ENCODE results near the gene PBRM1.

The PBRM1 gene

DNA sequence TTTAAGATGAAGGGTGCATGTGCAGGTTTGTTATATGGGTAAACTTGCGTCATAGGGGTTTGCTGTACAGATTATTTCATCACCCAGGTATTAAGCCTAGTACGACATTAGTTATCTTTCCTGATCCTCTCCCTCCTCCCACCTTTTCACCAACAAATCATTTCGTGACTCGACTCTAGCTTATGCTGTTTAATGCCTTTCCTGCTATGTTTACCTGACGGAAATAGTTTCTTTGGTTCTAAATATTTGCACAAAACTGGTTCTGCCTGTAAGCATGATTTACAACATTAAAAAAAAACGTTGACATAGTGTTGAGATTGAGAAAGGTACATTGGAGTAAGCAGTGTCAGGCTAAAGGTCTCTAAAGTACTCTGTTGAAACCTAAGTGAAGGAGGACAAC is 2.6 kb upstream of the PBRM1 start:
- Histone ChIP-seq H3K27ac (ENCODE audit: low read length) (no peak overlapping the region), H3K9me2 (replicated peaks; ENCODE audit: insufficient read depth, low read length) (no peaks in the 10 kb centered on the region), H2AFZ (ENCODE audit: low read length) (no peak overlapping the region), H3K4me3 (ENCODE audit: low read length) (no peak overlapping the region), H4K20me1 (ENCODE audit: insufficient read depth, low read length) (peaks cover 6% of the 10 kb centered on the region; the same call in 1 of the 2 replicates), H3K4me2 (ENCODE audit: low read depth, low read length) (peak overlapping the region; percentile 76), H3F3A (ENCODE audit: insufficient read depth, low read length) (peaks cover 66% of the 10 kb centered on the region), H3K36me3 (replicated peaks; ENCODE audit: insufficient read depth, low read length) (peaks cover 47% of the 10 kb centered on the region), H3K4me1 (ENCODE audit: low read length) (peaks cover 48% of the 10 kb centered on the region), H3K27me3 (replicated peaks; ENCODE audit: insufficient read depth, low read length) (no peaks in the 10 kb centered on the region), H3K9ac (ENCODE audit: low read length) (no peak overlapping the region), H3K9me3 (replicated peaks; ENCODE audit: insufficient read depth, low read length) (no peaks in the 10 kb centered on the region), H3K79me2 (ENCODE audit: low read length) (peaks cover 94% of the 10 kb centered on the region)
- no peak for DNase-seq
- no peak for TF ChIP-seq EZH2phosphoT487 (IDR thresholded peaks at IDR 0.05; ENCODE audit: low read length)
- no peak for TF ChIP-seq EZH2 (optimal IDR thresholded peaks at IDR 0.05; ENCODE audit: low read depth, low read length)
- TF ChIP-seq, protein P1, sequence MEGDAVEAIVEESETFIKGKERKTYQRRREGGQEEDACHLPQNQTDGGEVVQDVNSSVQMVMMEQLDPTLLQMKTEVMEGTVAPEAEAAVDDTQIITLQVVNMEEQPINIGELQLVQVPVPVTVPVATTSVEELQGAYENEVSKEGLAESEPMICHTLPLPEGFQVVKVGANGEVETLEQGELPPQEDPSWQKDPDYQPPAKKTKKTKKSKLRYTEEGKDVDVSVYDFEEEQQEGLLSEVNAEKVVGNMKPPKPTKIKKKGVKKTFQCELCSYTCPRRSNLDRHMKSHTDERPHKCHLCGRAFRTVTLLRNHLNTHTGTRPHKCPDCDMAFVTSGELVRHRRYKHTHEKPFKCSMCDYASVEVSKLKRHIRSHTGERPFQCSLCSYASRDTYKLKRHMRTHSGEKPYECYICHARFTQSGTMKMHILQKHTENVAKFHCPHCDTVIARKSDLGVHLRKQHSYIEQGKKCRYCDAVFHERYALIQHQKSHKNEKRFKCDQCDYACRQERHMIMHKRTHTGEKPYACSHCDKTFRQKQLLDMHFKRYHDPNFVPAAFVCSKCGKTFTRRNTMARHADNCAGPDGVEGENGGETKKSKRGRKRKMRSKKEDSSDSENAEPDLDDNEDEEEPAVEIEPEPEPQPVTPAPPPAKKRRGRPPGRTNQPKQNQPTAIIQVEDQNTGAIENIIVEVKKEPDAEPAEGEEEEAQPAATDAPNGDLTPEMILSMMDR (IDR thresholded peaks at IDR 0.05; ENCODE audit: low read length) = no peak

DNA sequence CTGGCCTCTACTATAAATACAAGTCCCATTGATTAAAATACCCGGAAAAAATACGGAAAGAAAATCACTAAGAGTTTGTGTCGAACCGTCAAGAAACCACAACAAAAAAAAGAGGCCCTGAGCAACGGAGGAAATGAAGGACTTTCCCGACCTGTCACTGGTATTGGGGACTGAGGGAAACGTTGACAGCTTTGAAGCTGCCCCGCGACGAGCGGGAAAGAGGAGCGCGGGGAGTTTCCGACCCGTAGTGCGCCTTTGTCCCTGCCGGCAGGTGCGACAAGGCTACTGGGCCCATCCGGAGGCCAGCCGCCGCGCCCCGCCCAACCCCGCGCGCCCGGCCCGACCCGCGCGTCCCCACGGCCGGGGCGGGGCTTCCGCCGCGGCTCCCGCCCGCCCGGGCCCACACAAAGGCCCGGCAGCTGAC is 416 bp downstream of the PBRM1 start:
- Histone ChIP-seq H4K20me1 (ENCODE audit: insufficient read depth, low read length) (0 out of 2 replicates have a peak, but pooled peaks cover 3% of the 10 kb centered on the region), H3K4me3 (ENCODE audit: low read length) (peak overlapping the region; percentile 66), H3K9me2 (replicated peaks; ENCODE audit: insufficient read depth, low read length) (no peaks in the 10 kb centered on the region), H3K27me3 (replicated peaks; ENCODE audit: insufficient read depth, low read length) (no peaks in the 10 kb centered on the region), H3K9me3 (replicated peaks; ENCODE audit: insufficient read depth, low read length) (no peaks in the 10 kb centered on the region), H3F3A (ENCODE audit: insufficient read depth, low read length) (peaks cover 49% of the 10 kb centered on the region), H2AFZ (ENCODE audit: low read length) (peak overlapping the region; percentile 21; the same call in 1 of the 2 replicates), H3K4me1 (ENCODE audit: low read length) (peaks cover 56% of the 10 kb centered on the region), H3K4me2 (ENCODE audit: low read depth, low read length) (peak overlapping the region; percentile 70), H3K27ac (ENCODE audit: low read length) (peak overlapping the region; percentile 78), H3K36me3 (replicated peaks; ENCODE audit: insufficient read depth, low read length) (peaks cover 38% of the 10 kb centered on the region), H3K9ac (ENCODE audit: low read length) (peak overlapping the region; percentile 79), H3K79me2 (ENCODE audit: low read length) (peaks cover 94% of the 10 kb centered on the region)
- TF ChIP-seq, protein P1 (IDR thresholded peaks at IDR 0.05; ENCODE audit: low read length) = no peak
- TF ChIP-seq EZH2 (optimal IDR thresholded peaks at IDR 0.05; ENCODE audit: low read depth, low read length) = no peak
- TF ChIP-seq EZH2phosphoT487 (IDR thresholded peaks at IDR 0.05; ENCODE audit: low read length) = no peak
- peak; percentile 92 for DNase-seq

DNA sequence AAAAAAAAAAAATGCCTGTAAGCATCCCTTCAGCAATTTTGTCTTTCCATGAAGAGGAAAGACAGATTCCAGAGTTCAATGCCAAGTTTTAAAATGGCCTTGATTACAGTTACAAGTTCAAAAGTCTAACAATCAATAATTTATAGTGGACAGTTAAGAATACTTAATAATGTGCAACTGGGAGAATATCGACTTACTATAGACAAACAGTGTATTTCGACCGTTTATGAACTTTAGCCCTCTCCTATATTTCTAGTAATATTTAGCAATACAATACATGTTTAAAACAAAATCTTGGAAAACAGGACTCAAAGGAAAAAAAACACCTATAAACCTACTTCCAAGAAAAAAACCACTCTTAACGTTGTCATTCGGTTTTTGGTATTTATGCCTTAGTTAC is 1.5 kb downstream of the PBRM1 start:
- peak overlapping the region; percentile 79; the same call in 1 of the 2 replicates for H3K9ac ChIP-seq (ENCODE audit: low read length)

More for the DNA sequence above, 1.5 kb downstream of the PBRM1 start:
- H4K20me1 ChIP-seq (ENCODE audit: insufficient read depth, low read length) = no peaks in the 10 kb centered on the region
- no peak overlapping the region for H2AFZ ChIP-seq (ENCODE audit: low read length)
- no peaks in the 10 kb centered on the region for H3K9me2 ChIP-seq (replicated peaks; ENCODE audit: insufficient read depth, low read length)
- peaks cover 48% of the 10 kb centered on the region for H3K4me1 ChIP-seq (ENCODE audit: low read length)
- peaks cover 29% of the 10 kb centered on the region for H3K36me3 ChIP-seq (replicated peaks; ENCODE audit: insufficient read depth, low read length)
- DNase-seq = no peak
- H3F3A ChIP-seq (ENCODE audit: insufficient read depth, low read length) = peaks cover 46% of the 10 kb centered on the region
- H3K4me3 ChIP-seq (ENCODE audit: low read length) = peak overlapping the region; percentile 66
- H3K79me2 ChIP-seq (ENCODE audit: low read length) = peaks cover 95% of the 10 kb centered on the region
- H3K4me2 ChIP-seq (ENCODE audit: low read depth, low read length) = peak overlapping the region; percentile 70
- H3K27me3 ChIP-seq (replicated peaks; ENCODE audit: insufficient read depth, low read length) = no peaks in the 10 kb centered on the region
- H3K9me3 ChIP-seq (replicated peaks; ENCODE audit: insufficient read depth, low read length) = no peaks in the 10 kb centered on the region
- TF ChIP-seq EZH2phosphoT487 (IDR thresholded peaks at IDR 0.05; ENCODE audit: low read length) (no peak), EZH2 (optimal IDR thresholded peaks at IDR 0.05; ENCODE audit: low read depth, low read length) (no peak)
- TF ChIP-seq, protein P1 (IDR thresholded peaks at IDR 0.05; ENCODE audit: low read length) = no peak
- H3K27ac ChIP-seq (ENCODE audit: low read length) = peak overlapping the region; percentile 78; the same call in 1 of the 2 replicates
